Mononuclear cell (primary cell): ENCODE data around the gene CEP104. TPM values are rescaled to one million over a fixed set of nuclear protein-coding genes. Genes with fewer than 3 reads are reported as not detected.
"Not testable (repeated sequence)": the region's sequence is repeated elsewhere in the genome, so short reads cannot be mapped to it uniquely, and the experiment has no call there.

Source experiments
- H3K27me3 ChIP-seq: 2 replicates; pipeline ENCODE4 v1.6.0; 2011; ENCODE audit warnings: low read length, control low read depth; ENCODE audit not compliant: insufficient read depth
- H3K4me1 ChIP-seq: 2 replicates; pipeline ENCODE4 v1.5.1; 2011; ENCODE audit warnings: mild to moderate bottlenecking, low read length, control low read depth; ENCODE audit not compliant: insufficient read depth
- H3K4me3 ChIP-seq: 2 replicates; pipeline ENCODE4 v1.5.1; 2011; ENCODE audit warnings: mild to moderate bottlenecking, low read length, moderate library complexity
- H3K9me3 ChIP-seq: 2 replicates; pipeline ENCODE4 v1.5.1; 2011; ENCODE audit warnings: low read depth, mild to moderate bottlenecking, control low read depth, low read length
- total RNA-seq: library from RNA; depleted of rRNA; stranded (reverse); fragments of >200 nt; gene quantifications from one replicate; pipeline ENCODE4 v1.2.3, GENCODE V29; 2012

CEP104 gene
- total RNA-seq, 1 donor = 12.8 TPM

DNA sequence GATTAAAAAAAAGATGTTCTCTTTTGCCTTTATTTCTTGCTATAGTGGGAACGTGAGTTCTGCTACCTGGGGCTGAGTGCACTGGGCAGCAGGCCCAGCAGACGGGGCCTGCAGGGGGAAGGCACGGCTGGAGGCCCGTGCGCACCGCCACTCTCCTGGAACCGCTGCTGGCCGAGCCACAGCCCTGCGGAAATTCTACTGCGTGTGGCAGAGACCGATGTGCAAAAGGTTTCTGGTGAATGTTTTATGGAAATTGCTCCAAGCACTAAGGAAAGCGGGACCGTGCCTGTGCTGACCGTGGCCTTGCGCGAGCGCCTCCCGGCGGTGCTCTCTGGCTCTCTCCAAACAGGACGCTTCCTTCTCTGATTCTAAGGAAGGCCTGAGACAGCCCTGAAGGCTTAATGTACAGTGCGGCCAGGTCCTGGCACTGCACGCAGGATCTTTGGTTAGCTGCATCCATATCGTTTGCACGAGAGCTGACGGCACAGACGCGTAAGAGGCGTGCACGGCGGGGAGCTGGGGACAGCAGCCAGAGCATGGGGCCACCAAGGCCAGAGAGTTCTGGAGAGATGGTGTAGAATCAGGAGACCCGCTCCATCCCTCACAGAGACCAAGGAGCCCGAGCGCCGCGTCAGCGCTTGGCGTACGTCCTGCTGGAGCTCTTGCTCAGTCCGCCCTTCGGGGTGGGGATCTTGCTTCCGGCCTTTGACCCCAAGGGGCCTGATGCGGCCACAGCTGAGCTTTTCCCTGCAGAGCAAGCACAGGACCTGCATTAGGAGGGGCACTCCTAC lies 42.0 kb downstream of the CEP104 start:
- Histone ChIP-seq H3K27me3 (no peaks in the 10 kb centered on the region), H3K9me3 (no peaks in the 10 kb centered on the region), H3K4me3 (no peak overlapping the region), H3K4me1 (no peaks in the 10 kb centered on the region)

DNA sequence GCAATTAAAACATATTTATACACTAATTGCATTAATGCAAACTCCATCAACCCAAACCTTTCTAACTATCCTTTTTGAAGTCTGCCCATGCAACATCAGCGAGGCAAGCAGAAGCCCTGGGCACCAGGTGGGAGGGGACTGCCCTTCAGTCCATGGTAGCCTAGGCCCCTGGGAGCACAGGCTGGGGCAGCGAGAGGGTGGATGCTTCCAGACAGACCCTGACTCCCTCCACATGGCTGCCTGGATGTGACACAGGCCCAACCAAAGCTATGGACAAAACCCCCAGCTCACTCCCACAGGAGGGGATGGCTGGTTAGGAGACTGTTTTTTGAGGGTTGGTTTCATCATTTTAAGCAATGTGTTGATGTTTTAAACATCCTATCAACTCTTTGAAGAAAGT lies 42.9 kb downstream of the CEP104 start:
- no peaks in the 10 kb centered on the region for H3K27me3 ChIP-seq
- H3K9me3 ChIP-seq = no peaks in the 10 kb centered on the region
- H3K4me1 ChIP-seq = no peaks in the 10 kb centered on the region
- no peak overlapping the region for H3K4me3 ChIP-seq

- Histone ChIP-seq H3K4me3 (no peak overlapping the region), H3K9me3 (no peaks in the 10 kb centered on the region), H3K4me1 (no peaks in the 10 kb centered on the region), H3K27me3 (no peaks in the 10 kb centered on the region)
Observed at GRCh38 chr1:3811595-3811911, 45.5 kb downstream of the CEP104 start.

DNA sequence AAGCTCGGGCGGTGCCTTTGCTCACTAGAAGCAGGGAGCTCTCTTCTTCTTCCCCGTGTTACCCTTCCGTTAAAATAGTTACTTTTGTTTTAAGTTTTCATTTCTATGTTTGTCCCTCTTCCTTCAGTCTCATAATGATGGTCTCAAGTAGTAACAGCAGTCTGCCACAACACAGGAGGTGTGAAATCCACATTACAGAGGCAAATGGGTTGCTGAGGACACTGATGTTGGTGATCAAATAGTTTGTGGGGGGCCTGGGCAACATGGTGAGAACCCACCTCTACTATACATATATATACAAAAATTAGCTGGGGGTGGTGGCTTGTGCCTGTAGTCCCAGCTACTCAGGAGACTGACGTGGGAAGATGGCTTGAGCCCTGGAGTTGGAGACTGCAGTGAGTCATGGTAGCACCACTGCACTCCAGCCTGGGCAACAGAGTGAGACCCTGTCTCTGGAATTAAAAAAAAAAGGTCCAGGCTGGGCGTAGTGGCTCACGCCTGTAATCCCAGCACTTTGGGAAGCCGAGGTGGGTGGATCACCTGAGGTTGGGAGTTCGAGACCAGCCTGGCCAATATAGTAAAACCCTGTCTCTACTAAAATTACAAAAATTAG lies 46.8 kb downstream of the CEP104 start:
- not testable (repeated sequence) for H3K9me3 ChIP-seq, H3K4me3 ChIP-seq, H3K4me1 ChIP-seq, H3K27me3 ChIP-seq

DNA sequence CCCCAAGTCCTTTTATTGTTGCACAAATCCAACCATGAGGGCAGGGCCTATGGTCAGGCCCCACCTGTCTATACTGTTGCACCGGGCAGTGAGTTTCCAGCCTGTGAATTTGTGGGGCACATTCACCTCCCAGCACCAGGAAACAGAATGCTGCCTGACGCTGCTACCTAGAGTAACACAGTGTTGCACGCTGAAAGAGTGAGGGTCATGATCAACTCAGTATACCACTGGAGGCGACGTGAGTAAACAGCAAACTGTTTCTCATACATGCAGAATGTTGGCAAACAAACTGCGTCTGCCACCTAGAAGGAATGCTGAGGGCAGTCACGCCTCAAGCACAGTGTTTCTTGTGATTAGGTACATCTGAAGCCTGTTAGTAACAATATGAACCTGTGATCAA lies 47.3 kb downstream of the CEP104 start:
- H3K27me3 ChIP-seq = no peaks in the 10 kb centered on the region
- no peak overlapping the region for H3K4me3 ChIP-seq
- no peaks in the 10 kb centered on the region for H3K4me1 ChIP-seq
- no peaks in the 10 kb centered on the region for H3K9me3 ChIP-seq

- Histone ChIP-seq H3K27me3 (no peaks in the 10 kb centered on the region), H3K9me3 (no peaks in the 10 kb centered on the region), H3K4me3 (no peak overlapping the region), H3K4me1 (no peaks in the 10 kb centered on the region)
Observed at GRCh38 chr1:3807769-3808168, 49.2 kb downstream of the CEP104 start.

DNA sequence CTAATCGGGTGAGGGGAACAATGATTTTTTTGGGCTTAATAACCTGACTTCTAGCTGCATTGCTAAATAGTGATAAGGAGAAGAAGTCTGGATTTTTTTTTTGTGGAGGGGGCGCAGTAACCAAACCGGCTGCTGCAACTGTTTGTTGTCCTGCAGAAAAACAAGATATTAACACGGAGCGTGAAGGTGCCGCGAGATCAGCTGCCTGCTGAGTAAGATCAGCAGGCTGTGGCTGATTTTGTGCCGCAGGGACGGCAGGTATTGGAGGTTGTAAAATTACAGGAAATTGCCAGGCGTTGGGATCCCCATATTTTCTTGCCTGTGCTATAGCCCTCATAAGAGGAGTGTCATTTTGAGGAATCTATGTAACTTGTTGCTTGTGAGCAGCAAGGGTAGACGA lies 52.0 kb downstream of the CEP104 start:
- H3K4me3 ChIP-seq = no peak overlapping the region
- H3K4me1 ChIP-seq = no peaks in the 10 kb centered on the region
- H3K27me3 ChIP-seq = peaks cover 4% of the 10 kb centered on the region
- no peaks in the 10 kb centered on the region for H3K9me3 ChIP-seq

GRCh38 chr1:3804627-3804944 lies 52.4 kb downstream of the CEP104 start:
- H3K9me3 ChIP-seq, H3K4me3 ChIP-seq, H3K27me3 ChIP-seq, H3K4me1 ChIP-seq: not testable (repeated sequence)

GRCh38 chr1:3803905-3804626 lies 52.9 kb downstream of the CEP104 start:
- no peaks in the 10 kb centered on the region for H3K9me3 ChIP-seq
- H3K4me3 ChIP-seq = no peak overlapping the region
- H3K4me1 ChIP-seq = no peaks in the 10 kb centered on the region
- H3K27me3 ChIP-seq = peaks cover 4% of the 10 kb centered on the region

GRCh38 chr1:3800795-3801194 lies 56.2 kb downstream of the CEP104 start:
- H3K4me3 ChIP-seq, H3K9me3 ChIP-seq, H3K4me1 ChIP-seq, H3K27me3 ChIP-seq: not testable (repeated sequence)

DNA sequence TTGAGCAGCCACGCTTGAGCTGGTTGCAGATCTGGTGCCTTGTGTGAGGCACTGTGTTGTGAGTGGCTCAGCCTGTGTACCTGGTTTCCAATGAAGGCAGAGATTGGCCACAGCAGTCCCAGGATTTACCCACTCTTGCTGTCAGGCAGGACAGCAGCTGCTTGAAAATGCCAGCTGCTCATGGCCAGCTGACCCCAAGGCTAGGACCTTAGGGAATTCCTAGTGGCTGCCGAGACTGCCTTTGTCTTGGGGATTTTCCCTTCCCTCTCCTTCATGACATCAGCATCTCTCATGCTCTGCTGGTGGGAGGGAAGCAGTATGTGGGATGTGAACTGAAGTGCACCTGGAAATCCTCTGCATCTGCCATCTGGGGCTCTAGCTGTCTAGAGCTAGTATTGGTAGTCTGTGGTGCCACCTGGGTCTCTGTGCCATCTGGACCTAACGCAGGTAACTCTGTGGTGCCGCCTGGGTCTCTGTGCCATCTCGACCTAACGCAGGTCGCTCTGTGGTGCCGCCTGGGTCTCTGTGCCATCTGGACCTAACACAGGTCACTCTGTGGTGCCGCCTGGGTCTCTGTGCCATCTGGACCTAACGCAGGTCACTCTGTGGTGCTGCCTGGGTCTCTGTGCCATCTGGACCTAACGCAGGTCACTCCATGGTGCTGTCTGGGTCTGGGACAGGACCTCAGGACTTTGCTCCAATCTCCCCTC lies 56.9 kb downstream of the CEP104 start:
- Histone ChIP-seq H3K27me3 (peaks cover 4% of the 10 kb centered on the region), H3K4me1 (peaks cover 14% of the 10 kb centered on the region), H3K9me3 (no peaks in the 10 kb centered on the region), H3K4me3 (no peak overlapping the region)

GRCh38 chr1:3796215-3797061 lies 60.6 kb downstream of the CEP104 start, which contains the start of gene LRRC47:
TSS of gene LRRC47 (minus strand) at chr1:3796498. CDS start at chr1:3796476, 22 bp downstream.
- H3K27me3 ChIP-seq = no peaks in the 10 kb centered on the region
- H3K4me3 ChIP-seq = peak within 1 kb of the TSS; percentile 77

DNA sequence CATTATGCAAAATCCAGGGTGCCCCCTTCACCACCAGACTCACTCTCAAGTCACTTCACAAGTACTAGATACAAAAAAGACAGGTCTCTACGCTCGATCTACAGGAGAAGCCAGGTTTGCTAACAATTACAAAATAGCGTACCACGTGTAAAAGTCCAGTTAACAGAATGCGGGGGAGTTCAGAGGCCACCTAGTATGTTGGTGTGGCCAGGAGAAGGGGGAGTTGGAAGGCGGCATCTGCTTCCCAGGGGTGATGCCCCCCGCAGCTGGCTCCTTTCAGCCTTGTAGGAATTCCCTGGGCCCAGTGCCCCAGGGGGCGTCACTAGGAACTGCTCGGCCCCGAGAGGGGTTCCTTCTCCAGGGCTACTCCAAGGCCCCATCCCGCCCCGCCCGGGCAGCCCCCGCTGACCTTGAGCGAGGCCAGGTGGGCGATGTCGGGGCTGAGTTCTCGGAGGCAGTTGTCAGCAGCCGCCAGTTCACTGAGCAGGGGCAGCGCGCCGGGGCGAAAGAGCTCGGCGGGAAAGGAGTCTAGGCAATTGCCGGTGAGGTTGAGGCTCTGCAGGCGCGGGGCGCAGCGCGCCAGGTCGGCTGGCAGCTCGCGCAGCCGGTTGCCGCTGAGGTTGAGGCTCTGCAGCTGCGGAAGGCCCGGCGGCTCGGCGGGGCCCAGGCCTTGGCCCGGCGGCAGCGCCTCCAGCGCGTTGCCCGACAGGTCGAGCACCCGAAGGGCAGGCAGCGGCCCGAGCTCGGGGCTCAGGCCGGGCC lies 61.4 kb downstream of the CEP104 start:
- no peaks in the 10 kb centered on the region for H3K27me3 ChIP-seq
- H3K4me3 ChIP-seq = peak overlapping the region; percentile 77
- H3K9me3 ChIP-seq = no peaks in the 10 kb centered on the region
- peaks cover 31% of the 10 kb centered on the region for H3K4me1 ChIP-seq

More at GRCh38 chr1:3796215-3797061, 60.6 kb downstream of the CEP104 start, which contains the start of gene LRRC47:
- Histone ChIP-seq H3K4me1 (peaks cover 31% of the 10 kb centered on the region), H3K9me3 (no peaks in the 10 kb centered on the region)

DNA sequence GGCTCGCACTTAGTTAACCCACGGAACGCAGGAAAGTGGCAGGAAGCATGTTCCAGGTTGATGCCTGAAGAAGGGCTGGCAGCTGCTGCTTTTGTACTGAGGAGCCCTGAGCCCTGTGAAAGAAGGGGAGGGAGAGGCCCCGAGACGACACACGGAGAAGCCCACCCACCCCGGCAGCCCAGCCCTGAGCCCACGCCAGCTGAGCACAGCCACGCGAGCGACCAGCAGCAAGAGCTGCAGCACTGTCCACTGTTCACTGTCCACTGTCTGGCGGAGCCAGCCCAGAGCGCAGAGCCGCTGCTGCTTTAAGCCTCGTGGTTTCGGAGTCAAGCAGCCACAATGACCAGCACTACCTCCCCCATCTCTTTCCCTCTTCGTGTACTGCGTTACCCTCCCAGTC lies 66.1 kb downstream of the CEP104 start:
- Histone ChIP-seq H3K27me3 (no peaks in the 10 kb centered on the region), H3K4me3 (no peak overlapping the region), H3K9me3 (no peaks in the 10 kb centered on the region), H3K4me1 (peaks cover 25% of the 10 kb centered on the region)
